Duodenal mucosa (tissue), 2 donors: Measurements from ENCODE around the gene IGFLR1.

ENCODE experiments used
- H3K27ac ChIP-seq: one replicate; pipeline ENCODE4 v1.7.0; 2013; ENCODE audit warnings: low read depth, low read length
- H3K27me3 ChIP-seq, 2 donors: one replicate each; pipeline ENCODE4 v1.7.0; 2013; ENCODE audit warnings: low read length in 2 of 2, control low read depth in 1 of 2; ENCODE audit not compliant: insufficient read depth in 2 of 2, control insufficient read depth in 1 of 2
- H3K36me3 ChIP-seq, 2 donors: one replicate each; pipeline ENCODE4 v1.7.0; 2013; ENCODE audit warnings: low read length in 2 of 2, control low read depth in 1 of 2; ENCODE audit not compliant: insufficient read depth in 2 of 2, control insufficient read depth in 1 of 2
- H3K4me1 ChIP-seq, 2 donors: one replicate each; pipeline ENCODE4 v1.7.0; 2013; ENCODE audit warnings: low read length in 2 of 2, control low read depth in 1 of 2; ENCODE audit not compliant: insufficient read depth in 2 of 2, control insufficient read depth in 1 of 2
- H3K4me3 ChIP-seq, 2 donors: one replicate each; pipeline ENCODE4 v1.7.0; 2013; ENCODE audit warnings: low read length in 2 of 2, low read depth in 1 of 2
- H3K9ac ChIP-seq, 2 donors: one replicate each; pipeline ENCODE4 v1.7.0; 2013; ENCODE audit warnings: low read length in 2 of 2, low read depth in 1 of 2
- H3K9me3 ChIP-seq, 2 donors: one replicate each; pipeline ENCODE4 v1.7.0; 2013; ENCODE audit warnings: low read length in 2 of 2, control low read depth in 1 of 2; ENCODE audit not compliant: control insufficient read depth in 1 of 2

IGFLR1 gene

GRCh38 chr19:35742121-35742724, at the start of gene IGFLR1:
Gene IGFLR1, minus strand, starts transcription at chr19:35742452. Its CDS starts 1,272 bp downstream, at chr19:35741180.
- Histone ChIP-seq H3K9ac (peak within 1 kb of the TSS; percentile 25 to 59), H3K9me3 (no peaks in the 10 kb centered on the region), H3K27me3 (no peaks in the 10 kb centered on the region), H3K27ac (peak within 1 kb of the TSS; percentile 81), H3K4me1 (peaks cover 19 to 33% of the 10 kb centered on the region in 2 donors), H3K4me3 (peak within 1 kb of the TSS; percentile 38 to 53), H3K36me3 (peaks cover 16 to 20% of the 10 kb centered on the region in 2 donors)

- no peak overlapping the region for H3K27ac ChIP-seq
- peaks cover 0 to 6% of the 10 kb centered on the region in 2 donors for H3K27me3 ChIP-seq
- no peak overlapping the region for H3K4me3 ChIP-seq
- no peaks in the 10 kb centered on the region for H3K9me3 ChIP-seq
- H3K4me1 ChIP-seq: no peaks in the 10 kb centered on the region
- no peak overlapping the region for H3K9ac ChIP-seq
- H3K36me3 ChIP-seq: no peaks in the 10 kb centered on the region
These were observed 49.6 kb upstream of the IGFLR1 start for GRCh38 chr19:35791814-35792279.

GRCh38 chr19:35790981-35791813, 48.9 kb upstream of the IGFLR1 start:
- Histone ChIP-seq H3K27me3 (no peaks in the 10 kb centered on the region), H3K36me3 (no peaks in the 10 kb centered on the region), H3K9me3 (no peaks in the 10 kb centered on the region), H3K27ac (no peak overlapping the region), H3K4me3 (no peak overlapping the region), H3K4me1 (no peaks in the 10 kb centered on the region), H3K9ac (no peak overlapping the region)

- Histone ChIP-seq H3K4me3 (no peak overlapping the region), H3K9me3 (no peaks in the 10 kb centered on the region), H3K36me3 (no peaks in the 10 kb centered on the region)
These were observed 48.0 kb upstream of the IGFLR1 start for GRCh38 chr19:35789978-35790944.

GRCh38 chr19:35789195-35789977, 47.1 kb upstream of the IGFLR1 start:
- no peaks in the 10 kb centered on the region for H3K36me3 ChIP-seq
- no peaks in the 10 kb centered on the region for H3K4me1 ChIP-seq
- H3K4me3 ChIP-seq: no peak overlapping the region
- no peaks in the 10 kb centered on the region for H3K27me3 ChIP-seq
- H3K9ac ChIP-seq: no peak overlapping the region
- no peak overlapping the region for H3K27ac ChIP-seq
- no peaks in the 10 kb centered on the region for H3K9me3 ChIP-seq

More at GRCh38 chr19:35789978-35790944, 48.0 kb upstream of the IGFLR1 start:
- Histone ChIP-seq H3K27me3 (no peaks in the 10 kb centered on the region), H3K27ac (no peak overlapping the region), H3K4me1 (no peaks in the 10 kb centered on the region), H3K9ac (no peak overlapping the region)

GRCh38 chr19:35788205-35788960, 46.1 kb upstream of the IGFLR1 start:
- Histone ChIP-seq H3K4me3 (no peak overlapping the region), H3K27ac (no peak overlapping the region), H3K9ac (no peak overlapping the region), H3K27me3 (no peaks in the 10 kb centered on the region), H3K4me1 (no peaks in the 10 kb centered on the region), H3K9me3 (no peaks in the 10 kb centered on the region), H3K36me3 (no peaks in the 10 kb centered on the region)

- no peaks in the 10 kb centered on the region for H3K36me3 ChIP-seq
- no peak overlapping the region for H3K4me3 ChIP-seq
- no peaks in the 10 kb centered on the region for H3K4me1 ChIP-seq
- no peak overlapping the region for H3K9ac ChIP-seq
- H3K9me3 ChIP-seq: no peaks in the 10 kb centered on the region
- H3K27ac ChIP-seq: no peak overlapping the region
- H3K27me3 ChIP-seq: no peaks in the 10 kb centered on the region
These were observed 45.1 kb upstream of the IGFLR1 start for GRCh38 chr19:35787227-35787799.

- no peaks in the 10 kb centered on the region for H3K27me3 ChIP-seq
- no peaks in the 10 kb centered on the region for H3K4me1 ChIP-seq
- no peak overlapping the region for H3K9ac ChIP-seq
- H3K4me3 ChIP-seq: no peak overlapping the region
- no peaks in the 10 kb centered on the region for H3K9me3 ChIP-seq
- H3K36me3 ChIP-seq: no peaks in the 10 kb centered on the region
- H3K27ac ChIP-seq: no peak overlapping the region
These were observed 44.3 kb upstream of the IGFLR1 start for GRCh38 chr19:35786299-35787160.
